GM21723 (cell line): Measurements from ENCODE around the gene SLC25A45.

Experiments
- ATAC-seq: cut with Tn5 transposase; IDR thresholded peaks from one replicate; pipeline ENCODE4 v1.9.1; 2021; ENCODE audit warnings: mild to moderate bottlenecking, moderate library complexity; ENCODE audit not compliant: unreplicated experiment

SLC25A45 gene

DNA sequence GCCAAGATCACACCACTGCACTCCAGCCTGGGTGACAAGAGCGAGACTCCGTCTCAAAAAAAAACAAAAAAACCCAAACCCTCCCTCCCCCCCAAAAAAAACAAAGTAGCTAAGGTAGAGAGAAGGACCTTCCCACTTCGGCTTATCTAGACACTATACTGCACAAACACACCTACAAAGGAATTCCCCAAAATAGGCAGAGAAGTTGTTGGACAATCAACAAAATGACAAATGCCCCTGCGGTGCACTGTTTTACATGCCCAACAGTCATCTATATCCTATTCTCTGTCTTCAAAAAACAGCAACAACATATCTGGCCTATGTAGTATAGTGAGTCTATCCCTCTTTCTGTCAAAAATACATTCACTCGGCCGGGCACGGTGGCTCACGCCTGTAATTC, 55.4 kb downstream of the SLC25A45 start:
- ATAC-seq = no peak

DNA sequence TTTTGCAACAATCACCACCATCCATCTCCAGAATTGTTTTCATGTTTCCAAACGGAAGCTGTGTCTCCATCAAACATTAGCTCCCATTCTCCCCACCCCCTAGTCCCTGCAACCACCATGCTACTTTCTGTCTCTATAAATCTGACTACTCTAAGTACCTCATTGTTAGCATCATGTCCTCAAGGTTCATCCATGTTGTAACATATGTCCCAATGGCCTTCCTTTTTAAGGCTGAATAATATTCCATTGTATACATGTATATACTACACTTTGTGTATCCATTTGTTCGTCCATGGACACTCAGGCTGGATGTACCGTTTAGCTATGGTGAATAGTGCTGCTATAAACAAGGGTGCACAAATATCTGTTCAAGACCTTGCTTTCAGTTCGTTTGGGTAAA, 57.0 kb downstream of the SLC25A45 start:
- ATAC-seq = no peak
